H1 (cell line): ENCODE data around the gene CUL9. TPM values are rescaled to one million over a fixed set of nuclear protein-coding genes. Genes with fewer than 3 reads are reported as not detected.

ENCODE experiments used
- CBX8 ChIP-seq: fragments of 300-800, 300-1000 bp; sonication (generic); IDR thresholded peaks from 2 replicates; pipeline ENCODE4 v1.7.1; 2016; ENCODE audit warnings: low read depth, low read length, borderline replicate concordance
- CHD1 ChIP-seq: IDR thresholded peaks from 2 replicates; pipeline ENCODE4 v1.6.1; 2012; ENCODE audit warnings: low read depth, low read length, improper control_type of control experiment
- E2F6 ChIP-seq: IDR thresholded peaks from 2 replicates; pipeline ENCODE4 v1.6.1; 2012; ENCODE audit warnings: inconsistent platforms
- NRF1 ChIP-seq: IDR thresholded peaks from 2 replicates; pipeline ENCODE4 v1.6.1; 2011; ENCODE audit warnings: mild to moderate bottlenecking, low read depth, low read length, improper control_type of control experiment
- RAD21 ChIP-seq, 2 experiments: IDR thresholded peaks in 1 of 2; conservative IDR thresholded peaks in 1 of 2; 2 replicates each; pipeline ENCODE4 v1.6.1; 2011; ENCODE audit warnings: low read depth in 2 of 2, low read length in 2 of 2, improper control_type of control experiment in 1 of 2, inconsistent platforms in 1 of 2, mild to moderate bottlenecking in 1 of 2, moderate library complexity in 1 of 2
- SIN3A ChIP-seq, 2 experiments: IDR thresholded peaks in 1 of 2; conservative IDR thresholded peaks in 1 of 2; 2 replicates each; pipeline ENCODE4 v1.6.1; 2011 to 2012; ENCODE audit warnings: low read length in 2 of 2, improper control_type of control experiment in 1 of 2, low read depth in 1 of 2, mild to moderate bottlenecking in 1 of 2
- TAF1 ChIP-seq: IDR thresholded peaks from 2 replicates; pipeline ENCODE4 v1.6.1; 2011; ENCODE audit warnings: mild to moderate bottlenecking, low read depth, low read length
- polyA plus RNA-seq, 7 experiments: library from polyadenylated mRNA; depleted of rRNA in 3 of 7; stranded (reverse) in 5 of 7; unstranded in 2 of 7; fragments of >200 nt in 5 of 7; fragments of 200-250 nt in 2 of 7; gene quantifications; 1 replicate in 5 of 7; 2 replicates in 1 of 7; 4 replicates in 1 of 7; pipeline versions ENCODE4 v1.2.1 to v1.2.3, GENCODE V29; 2011 to 2013; ENCODE audit warnings: missing spikeins in 2 of 7, mixed read lengths in 2 of 7
- total RNA-seq: library from RNA; stranded (reverse); fragmentation: NEBNext Ultra II Directional; extraction: Animal tissue kit (Norgen Biotek cat#: 25700); gene quantifications from 2 replicates; pipeline ENCODE4 v1.2.1, GENCODE V29; 2021

Gene CUL9
- total and polyA plus RNA-seq, 2 of the 8 experiments (the other 6 are each of a cell fraction or from before 2014, with no cell fraction given), result 7.7 to 9.8 TPM

GRCh38 chr6:43271944-43272343, 89.9 kb downstream of the CUL9 start (continued):
- TF ChIP-seq CHD1, result no peak
- no peak for TF ChIP-seq TAF1
- TF ChIP-seq E2F6, result no peak
- no peak for TF ChIP-seq SIN3A (conservative IDR thresholded peaks at IDR 0.05 in 1 of 2, IDR thresholded peaks at IDR 0.05 in 1 of 2; ENCODE audit: low read depth in 1 of 2, low read length in 2 of 2)
- TF ChIP-seq RAD21 (IDR thresholded peaks at IDR 0.05 in 1 of 2, conservative IDR thresholded peaks at IDR 0.05 in 1 of 2; ENCODE audit: low read depth in 2 of 2, low read length in 2 of 2), result no peak
- no peak for TF ChIP-seq CBX8
- TF ChIP-seq NRF1, result no peak
